SK-N-SH (cell line): ENCODE results near the gene PCDH11X. TPM values are rescaled to one million over a fixed set of nuclear protein-coding genes. Genes with fewer than 3 reads are reported as not detected.
"Not testable (repeated sequence)": the region's sequence is repeated elsewhere in the genome, so short reads cannot be mapped to it uniquely, and the experiment has no call there.

ENCODE experiments used
- CTCF ChIA-PET: fragments of 300-600, 350-600 bp; formaldehyde crosslinking; extraction: SDS; loops from one replicate; lab custom pipeline; 2021; lab: Yijun Ruan, JAX
- POLR2A ChIA-PET: fragments of 350-600 bp; sonication (Branson Sonifier 250); formaldehyde crosslinking; extraction: SDS; loops from one replicate; lab custom pipeline; 2020; ENCODE audit warnings: antibody characterized with exemption, inconsistent platforms; lab: Yijun Ruan, JAX
- DNase-seq: peaks from one replicate; pipeline ENCODE4 v3.0.0; 2012
- H2AFZ ChIP-seq: fragments of 200-600 bp; sonication (generic); 2 replicates; pipeline ENCODE4 v1.8.1; 2016; ENCODE audit warnings: antibody characterized with exemption, mild to moderate bottlenecking, low read depth
- H3F3A ChIP-seq: fragments of 200-600 bp; sonication (generic); replicated peaks from 2 replicates; pipeline ENCODE3; 2016; ENCODE audit warnings: antibody characterized with exemption, mild to moderate bottlenecking; ENCODE audit not compliant: insufficient read depth
- H3K27ac ChIP-seq, 2 experiments: fragments of 200-500 bp in 1 of 2; fragments of 200-600 bp in 1 of 2; sonication (Bioruptor generic) in 1 of 2; sonication (generic), shearing (Covaris generic) in 1 of 2; 2 replicates each; pipeline versions ENCODE4 v1.5.1 to v1.6.1; 2014 to 2016; ENCODE audit warnings: low read depth in 2 of 2, inconsistent platforms in 1 of 2, low read length in 1 of 2, mild to moderate bottlenecking in 1 of 2, mixed read lengths in 1 of 2
- H3K27me3 ChIP-seq: fragments of 200-600 bp; sonication (generic), shearing (Covaris generic); 2 replicates; pipeline ENCODE4 v1.6.1; 2016; ENCODE audit warnings: mixed run types; ENCODE audit not compliant: insufficient read depth
- H3K36me3 ChIP-seq, 2 experiments: fragments of 200-500 bp in 1 of 2; fragments of 200-600 bp in 1 of 2; sonication (Bioruptor generic) in 1 of 2; sonication (generic) in 1 of 2; replicated peaks in 1 of 2; 2 replicates each; pipeline versions ENCODE3 to v1.5.1; 2014 to 2016; ENCODE audit warnings: low read length in 1 of 2, mild to moderate bottlenecking in 1 of 2; ENCODE audit not compliant: insufficient read depth in 2 of 2, control insufficient read depth in 1 of 2
- H3K4me1 ChIP-seq, 2 experiments: fragments of 200-500 bp in 1 of 2; fragments of 200-600 bp in 1 of 2; sonication (Bioruptor generic) in 1 of 2; sonication (generic), shearing (Covaris generic) in 1 of 2; 2 replicates each; pipeline versions ENCODE4 v1.5.1 to v1.6.1; 2014 to 2016; ENCODE audit warnings: low read depth in 1 of 2, low read length in 1 of 2, mixed run types in 1 of 2; ENCODE audit not compliant: insufficient read depth in 2 of 2, control insufficient read depth in 1 of 2
- H3K4me2 ChIP-seq: fragments of 200-600 bp; sonication (generic), shearing (Covaris generic); 2 replicates; pipeline ENCODE4 v1.6.1; 2017; ENCODE audit warnings: mixed run types
- H3K4me3 ChIP-seq, 2 experiments: fragments of 200-500 bp in 1 of 2; fragments of 200-600 bp in 1 of 2; sonication (Bioruptor generic) in 1 of 2; sonication (generic), shearing (Covaris generic) in 1 of 2; 2 replicates each; pipeline versions ENCODE4 v1.5.1 to v1.8.1; 2014 to 2016; ENCODE audit warnings: low read depth in 2 of 2, inconsistent platforms in 1 of 2, low read length in 1 of 2, mild to moderate bottlenecking in 1 of 2, mixed read lengths in 1 of 2, moderate library complexity in 1 of 2
- H3K79me2 ChIP-seq: fragments of 200-600 bp; sonication (generic); 2 replicates; pipeline ENCODE4 v1.8.1; 2017; ENCODE audit warnings: mild to moderate bottlenecking; ENCODE audit not compliant: insufficient read depth
- H3K9ac ChIP-seq: fragments of 200-600 bp; sonication (generic); 2 replicates; pipeline ENCODE4 v1.6.1; 2017; ENCODE audit warnings: mixed run types
- H3K9me2 ChIP-seq: fragments of 200-600 bp; sonication (generic); 2 replicates; pipeline ENCODE4 v1.6.1; 2017; ENCODE audit warnings: mixed run types
- H3K9me3 ChIP-seq: fragments of 200-600 bp; sonication (generic); 2 replicates; pipeline ENCODE4 v1.6.1; 2017; ENCODE audit warnings: mixed run types, mild to moderate bottlenecking, moderate library complexity
- H4K20me1 ChIP-seq: fragments of 200-600 bp; sonication (generic); 2 replicates; pipeline ENCODE4 v1.6.1; 2017; ENCODE audit warnings: mild to moderate bottlenecking, mixed run types; ENCODE audit not compliant: insufficient read depth
- WGBS: methylation state at CpG from one replicate; pipeline ENCODE4 v1.1.6; 2017; ENCODE audit warnings: low lambda C conversion rate; 5-methylcytosine and 5-hydroxymethylcytosine counted together
- polyA plus RNA-seq, 3 experiments: library from polyadenylated mRNA; depleted of rRNA; stranded (reverse); fragments of >200 nt; gene quantifications; 2 replicates each; pipeline ENCODE4 v1.2.3, GENCODE V29; 2012
- small RNA-seq, 7 experiments: library from RNA; depleted of rRNA; stranded (forward); fragments of <200 nt; gene quantifications; one replicate each; pipeline ENCODE3, GENCODE V24; 2012

Gene PCDH11X
- polyA plus RNA-seq, 1 of the 3 experiments (the other 2 are of a cell fraction) = not detected

DNA sequence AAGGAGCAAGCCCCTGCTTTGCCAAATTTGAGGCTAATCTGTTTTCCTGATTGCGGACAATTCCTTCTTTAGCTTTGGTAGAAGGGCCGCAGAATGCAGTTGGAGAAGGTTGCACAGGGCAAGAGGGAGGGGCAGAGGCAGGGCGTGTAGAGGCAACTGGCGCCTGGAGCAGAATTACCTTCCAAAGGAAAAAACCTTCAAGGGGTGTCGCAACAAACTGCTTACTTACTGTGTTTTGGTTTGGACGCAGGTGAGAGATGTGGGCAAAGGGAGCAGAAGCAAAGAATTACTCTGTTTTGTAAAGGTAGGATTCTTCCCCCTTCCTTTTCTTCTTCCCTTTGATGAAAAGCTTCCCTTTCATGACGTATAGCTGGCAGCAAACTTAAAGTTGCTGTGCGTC, 3.6 kb downstream of the PCDH11X start:
- H3K9me2 ChIP-seq, H3K4me3 ChIP-seq, POLR2A ChIA-PET, H4K20me1 ChIP-seq, H2AFZ ChIP-seq, H3F3A ChIP-seq, H3K79me2 ChIP-seq, H3K9me3 ChIP-seq, DNase-seq, H3K4me2 ChIP-seq, H3K9ac ChIP-seq, H3K36me3 ChIP-seq, CTCF ChIA-PET, H3K4me1 ChIP-seq, H3K27ac ChIP-seq: not testable (repeated sequence)
- WGBS = 4% methylated on average over 7 of the region's 8 CpGs
- H3K27me3 ChIP-seq = peaks cover 14% of the 10 kb centered on the region; the same call in 1 of the 2 replicates

DNA sequence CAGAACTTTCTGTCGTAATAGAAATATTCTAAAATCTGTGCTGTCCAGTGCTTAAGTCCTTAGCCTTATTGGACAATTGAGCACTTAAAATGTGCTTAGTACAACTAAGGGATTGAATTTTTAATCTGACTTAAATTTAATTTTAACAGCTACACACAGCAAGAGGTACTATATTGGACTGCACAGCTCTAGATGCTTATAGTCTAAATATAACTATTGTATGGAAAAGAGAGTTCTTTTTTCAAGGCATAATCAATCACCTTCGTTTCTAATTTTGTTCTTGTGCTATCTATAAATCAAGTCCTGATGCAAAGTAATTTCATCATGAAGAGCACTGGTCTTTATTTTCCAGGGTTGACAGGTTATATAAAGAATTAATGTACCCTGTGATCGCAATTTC, 38.4 kb downstream of the PCDH11X start:
- CTCF ChIA-PET, H3K4me1 ChIP-seq, H3K4me2 ChIP-seq, H3K4me3 ChIP-seq, H3K27ac ChIP-seq, H3F3A ChIP-seq, H4K20me1 ChIP-seq, H3K9ac ChIP-seq, H3K9me2 ChIP-seq, H2AFZ ChIP-seq, H3K9me3 ChIP-seq, H3K79me2 ChIP-seq, H3K36me3 ChIP-seq, POLR2A ChIA-PET, H3K27me3 ChIP-seq, DNase-seq: not testable (repeated sequence)
- 1% methylated on average over 3 of the region's 3 CpGs for WGBS

- DNase-seq, H3K4me3 ChIP-seq, H2AFZ ChIP-seq, H3K9me3 ChIP-seq, H3K36me3 ChIP-seq, H3K79me2 ChIP-seq, H4K20me1 ChIP-seq, H3K4me2 ChIP-seq, CTCF ChIA-PET, H3K27me3 ChIP-seq, H3F3A ChIP-seq, H3K4me1 ChIP-seq, H3K27ac ChIP-seq, POLR2A ChIA-PET, H3K9ac ChIP-seq, H3K9me2 ChIP-seq: not testable (repeated sequence)
- 41% methylated on average over 17 of the region's 24 CpGs for WGBS
Observed at GRCh38 chrX:91825321-91825720, 46.1 kb downstream of the PCDH11X start.

Small RNA genes within 50 kb of the gene (small RNA-seq; reads per million reads assigned to genes)
- gene RNU2-26P = 0 to 1.0 (median 0) reads per million in 7 experiments
